Stimulated activated CD4-positive, alpha-beta T cell treated with anti-CD3 and anti-CD28 coated beads, TNF-alpha, amount 100 ng/mL, for 1 hour (primary cell): ENCODE data around the gene SLC17A5.
"Not testable (repeated sequence)": the region's sequence is repeated elsewhere in the genome, so short reads cannot be mapped to it uniquely, and the experiment has no call there.

ENCODE experiments used
- DNase-seq, 3 donors: peaks; one replicate each; pipeline ENCODE4 v3.0.0-alpha.2; 2020; ENCODE audit warnings: low read depth in 3 of 3, low spot score in 1 of 3

Gene SLC17A5

GRCh38 chr6:73666393-73666792 lies 12.6 kb upstream of the SLC17A5 start:
- DNase-seq: no peak

- no peak for DNase-seq
Measured at GRCh38 chr6:73665686-73666319, 12.0 kb upstream of the SLC17A5 start.

DNA sequence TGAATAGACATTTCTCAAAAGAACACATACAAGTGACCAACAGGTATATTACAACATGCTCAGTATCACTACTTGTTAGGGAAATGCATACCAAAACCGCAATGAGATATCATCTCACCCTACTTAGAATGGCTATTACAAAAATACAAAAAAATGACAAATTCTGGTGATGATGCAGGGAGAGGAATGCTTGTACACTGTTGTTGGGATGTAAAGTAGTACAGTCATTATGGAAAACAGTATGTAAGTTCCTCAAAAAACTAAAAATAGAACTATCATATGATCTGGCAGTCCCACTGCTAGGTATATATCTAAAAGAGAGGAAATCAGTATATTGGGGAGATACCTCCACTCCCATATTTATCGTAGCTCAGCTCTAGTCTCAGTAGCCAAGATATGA lies 10.9 kb upstream of the SLC17A5 start:
- DNase-seq: no peak

DNA sequence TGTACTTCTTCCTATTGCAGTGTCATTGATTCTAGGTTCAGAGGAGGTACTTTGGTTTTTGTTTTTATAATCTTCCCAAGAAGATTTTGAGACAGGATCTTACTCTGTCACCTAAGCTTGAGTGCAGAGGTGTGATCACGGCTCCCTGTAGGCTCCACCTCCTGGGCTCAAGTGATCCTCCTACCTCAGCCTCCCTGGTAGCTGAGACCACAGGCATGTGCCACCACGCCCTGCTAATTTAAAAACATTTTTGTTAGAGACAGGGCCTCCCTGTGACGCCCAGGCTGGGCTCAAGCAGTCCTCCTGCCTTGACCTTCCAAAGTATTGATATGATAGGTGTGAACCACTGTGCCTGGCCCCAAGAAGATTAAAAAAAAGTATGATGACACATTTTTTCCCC lies 3.4 kb upstream of the SLC17A5 start:
- DNase-seq: no peak

DNA sequence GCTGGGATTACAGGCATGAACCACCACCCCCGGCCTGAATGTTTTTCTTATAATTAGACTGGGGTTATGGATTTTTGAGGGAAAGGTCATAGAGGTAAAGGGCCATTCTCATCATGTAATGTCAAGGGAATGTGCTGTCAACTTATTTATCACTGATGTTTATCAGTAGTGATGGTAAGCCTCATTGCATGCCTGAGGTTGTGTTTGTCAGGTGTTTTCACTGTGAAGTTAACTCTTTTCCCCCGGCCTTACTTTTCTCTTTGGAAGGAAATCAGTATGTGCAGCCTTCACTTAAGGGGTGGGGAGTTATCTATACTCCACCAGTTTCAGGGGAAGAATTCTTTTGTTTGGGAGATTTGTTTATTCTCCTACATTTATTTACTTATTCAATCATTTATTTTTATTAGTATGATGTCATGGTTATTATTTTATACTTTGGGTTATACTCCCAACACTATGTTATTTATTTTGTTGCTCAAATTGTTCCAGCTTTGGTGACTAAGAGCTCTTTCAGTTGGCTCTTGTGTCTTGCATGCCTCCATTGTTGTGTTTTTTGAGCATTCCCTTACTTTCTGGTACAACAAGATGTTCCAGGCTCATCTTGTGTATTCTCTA lies 2.8 kb upstream of the SLC17A5 start:
- no peak for DNase-seq

- no peak for DNase-seq
Measured at GRCh38 chr6:73655341-73655917, 1.6 kb upstream of the SLC17A5 start.

- DNase-seq: peak; percentile 25 to 37 (median 28)
Measured at GRCh38 chr6:73652637-73653570, 888 bp downstream of the SLC17A5 start.

GRCh38 chr6:73649783-73650182 lies 4.0 kb downstream of the SLC17A5 start:
- DNase-seq: no peak

DNA sequence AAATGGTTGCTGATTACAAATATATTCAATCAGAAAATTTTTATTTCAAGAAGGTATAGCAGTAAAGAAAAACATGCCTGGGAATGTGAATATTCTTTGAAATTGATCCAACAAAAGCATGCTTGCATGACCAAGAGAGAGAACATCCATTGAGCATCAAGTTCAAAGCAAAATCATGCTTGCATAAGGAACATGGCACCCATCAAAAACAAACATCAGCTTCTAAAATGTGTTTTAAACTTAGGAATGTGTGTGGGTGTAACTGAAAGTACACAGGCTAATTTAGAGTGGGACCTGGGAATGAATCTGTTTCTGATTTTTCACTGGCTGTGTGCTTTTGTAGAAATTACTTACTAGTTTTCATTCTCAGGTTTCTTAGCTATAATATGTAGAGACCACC lies 5.6 kb downstream of the SLC17A5 start:
- no peak for DNase-seq

GRCh38 chr6:73644941-73645591 lies 8.7 kb downstream of the SLC17A5 start:
- no peak for DNase-seq

DNA sequence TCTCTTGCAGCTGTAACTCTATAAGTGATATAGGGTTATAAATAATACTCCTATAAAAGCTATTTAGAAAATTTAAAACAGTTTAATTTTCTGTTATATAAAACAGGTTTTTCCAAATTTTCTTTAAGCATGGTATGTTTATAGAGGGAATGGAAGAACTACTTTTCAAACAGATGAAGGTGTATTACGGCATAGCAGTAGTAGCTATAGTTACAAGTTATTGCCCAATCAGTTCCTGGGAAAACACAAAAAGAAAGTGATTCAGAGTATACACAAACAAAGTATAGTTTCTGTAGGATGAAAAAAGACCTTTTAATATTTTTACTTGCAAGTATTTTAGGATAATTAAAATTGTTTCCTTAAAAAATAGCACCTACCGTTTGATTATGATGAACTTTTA lies 9.8 kb downstream of the SLC17A5 start:
- DNase-seq: no peak

DNA sequence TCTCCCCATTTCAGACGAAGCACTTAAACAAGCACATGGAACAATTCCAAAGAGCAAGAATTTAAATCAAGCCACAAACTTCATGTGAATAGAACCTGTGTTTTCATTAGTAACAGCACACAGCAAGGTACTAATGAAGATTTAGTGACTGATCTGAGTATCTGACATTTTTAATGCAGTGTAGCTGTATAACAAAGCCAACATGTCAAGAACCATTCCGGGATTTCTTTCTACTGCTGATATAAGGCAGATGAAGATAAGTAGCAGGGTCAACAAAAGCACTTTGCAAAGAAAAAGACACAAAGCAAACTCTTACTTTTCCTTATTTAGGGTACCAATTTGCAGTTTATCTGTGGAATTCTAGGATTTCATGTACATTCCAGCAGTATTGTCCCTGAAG lies 11.3 kb downstream of the SLC17A5 start:
- no peak for DNase-seq

- no peak for DNase-seq
Measured at GRCh38 chr6:73640179-73640750, 13.5 kb downstream of the SLC17A5 start.

GRCh38 chr6:73639040-73639439 lies 14.8 kb downstream of the SLC17A5 start:
- DNase-seq: no peak

- no peak for DNase-seq
Measured at GRCh38 chr6:73637404-73637803, 16.4 kb downstream of the SLC17A5 start.

GRCh38 chr6:73636048-73636447 lies 17.7 kb downstream of the SLC17A5 start:
- DNase-seq: no peak

DNA sequence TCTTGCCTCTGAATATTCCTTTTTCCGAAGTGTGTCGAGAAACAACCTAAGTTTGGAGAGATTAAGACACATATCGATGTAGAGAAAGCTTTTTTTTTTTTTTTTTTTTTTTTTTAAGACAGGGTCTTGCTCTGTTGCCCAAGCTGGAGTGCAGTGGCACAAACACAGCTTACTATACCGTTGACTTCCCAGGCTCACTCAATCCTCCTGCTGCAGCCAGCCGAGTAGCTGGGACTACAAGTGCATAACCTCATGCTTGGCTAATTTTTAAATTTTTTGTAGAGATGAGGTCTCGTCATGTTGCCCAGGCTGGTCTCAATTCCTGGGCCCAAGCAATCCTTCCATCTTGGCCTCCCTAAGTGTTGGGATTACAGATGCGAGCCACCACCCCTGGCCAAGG lies 21.4 kb downstream of the SLC17A5 start:
- no peak for DNase-seq

DNA sequence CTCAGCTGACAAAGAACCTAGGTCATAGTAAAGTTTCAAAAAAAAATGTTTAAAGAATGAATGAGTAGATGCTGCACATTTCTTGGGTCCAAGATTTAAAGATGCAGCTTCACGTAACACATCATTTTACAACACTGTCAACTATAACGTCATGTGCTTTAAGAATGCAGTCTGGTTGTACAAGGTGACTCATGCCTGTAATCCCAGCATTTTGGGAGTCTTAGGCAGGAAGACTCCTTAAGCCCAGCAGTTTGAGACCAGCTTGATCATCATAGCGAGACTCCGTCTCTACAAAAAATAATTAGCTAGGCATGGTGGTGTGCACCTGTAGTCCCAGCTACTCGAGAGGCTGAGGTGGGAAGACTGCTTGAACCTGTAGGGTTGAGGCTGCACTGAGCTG lies 21.9 kb downstream of the SLC17A5 start:
- no peak for DNase-seq

DNA sequence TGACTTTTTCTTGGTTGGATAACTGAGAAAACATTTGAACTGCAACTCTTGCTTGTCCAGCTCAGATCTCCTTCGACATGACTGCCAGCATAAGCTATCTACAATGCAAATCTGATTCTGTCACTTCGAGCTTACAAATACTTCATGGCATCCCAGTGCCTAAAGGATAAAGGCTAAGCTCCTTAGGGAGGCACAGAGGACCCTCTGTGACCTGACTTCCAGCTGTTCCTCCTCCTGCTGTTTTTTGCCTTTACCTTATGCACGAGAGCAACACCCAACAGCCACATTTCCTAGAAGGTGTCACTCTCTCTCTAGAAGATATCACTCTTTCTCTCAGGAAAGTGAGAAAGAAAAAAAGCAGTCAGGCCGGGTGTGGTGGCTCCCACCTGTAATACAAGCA lies 23.4 kb downstream of the SLC17A5 start:
- DNase-seq: no peak

- no peak for DNase-seq
Measured at GRCh38 chr6:73624896-73625295, 28.9 kb downstream of the SLC17A5 start.

- not testable (repeated sequence) for DNase-seq
Measured at GRCh38 chr6:73623480-73623879, 30.3 kb downstream of the SLC17A5 start.
